ENCODE measurements around the gene GZF1. TPM values are rescaled to one million over a fixed set of nuclear protein-coding genes. Genes with fewer than 3 reads are reported as not detected.

The GZF1 gene
- total and polyA plus RNA-seq, 3 experiments from 2014 or later = 3.8 to 12.5 (median 11.9) TPM

GRCh38 chr20:23391707-23392310 is 29.8 kb downstream of the GZF1 start:
- H3K27ac Mint-ChIP-seq = peak overlapping the region in 2 of 8 donors; percentile 56 to 63
- no peak overlapping the region for H3K4me3 Mint-ChIP-seq
- Histone ChIP-seq H3K9me3 (ENCODE audit: low read length) (no peaks in the 10 kb centered on the region), H3K36me3 (ENCODE audit: insufficient read depth, low read length) (peaks cover 21% of the 10 kb centered on the region), H3K27me3 (ENCODE audit: insufficient read depth, low read length, poor library complexity, severe bottlenecking) (no peaks in the 10 kb centered on the region), H3K4me3 (ENCODE audit: low read length) (no peak overlapping the region), H3K27ac (ENCODE audit: low read depth, low read length) (no peak overlapping the region), H3K4me1 (ENCODE audit: insufficient read depth, low read length) (no peaks in the 10 kb centered on the region)
- POLR2A ChIA-PET = interaction anchor here (0.7 kb wide), 1 partner anchor 1832 kb away, joined by 3 read pairs; no protein-coding TSS in a partner anchor
- H3K36me3 Mint-ChIP-seq = peaks cover 7 to 82% (median 33%) of the 10 kb centered on the region in 3 donors
- H3K9me3 Mint-ChIP-seq = no peaks in the 10 kb centered on the region
- no peaks in the 10 kb centered on the region for H3K27me3 Mint-ChIP-seq
- CTCF ChIA-PET = interaction anchor here (1.6 kb wide), 1 partner anchor 11 kb away, joined by 7 read pairs; no protein-coding TSS in a partner anchor
- peaks cover 0 to 10% (median 3%) of the 10 kb centered on the region in 3 donors for H3K4me1 Mint-ChIP-seq
- no peak for DNase-seq

- Mint-ChIP-seq H3K27me3 (no peaks in the 10 kb centered on the region), H3K27ac (peak overlapping the region in 1 of 8 donors; percentile 58), H3K9me3 (no peaks in the 10 kb centered on the region), H3K4me3 (no peak overlapping the region), H3K4me1 (peaks cover 8 to 16% (median 11%) of the 10 kb centered on the region in 3 donors), H3K36me3 (peaks cover 7 to 81% (median 28%) of the 10 kb centered on the region in 3 donors)
- H3K4me3 ChIP-seq (ENCODE audit: low read length) = no peak overlapping the region
- no peaks in the 10 kb centered on the region for H3K9me3 ChIP-seq (ENCODE audit: low read length)
- DNase-seq = no peak
- CTCF ChIA-PET = interaction anchor here (0.9 kb wide), 1 partner anchor 9 kb away, joined by 3 read pairs; no protein-coding TSS in a partner anchor
- H3K27me3 ChIP-seq (ENCODE audit: insufficient read depth, low read length, poor library complexity, severe bottlenecking) = no peaks in the 10 kb centered on the region
- H3K36me3 ChIP-seq (ENCODE audit: insufficient read depth, low read length) = peaks cover 21% of the 10 kb centered on the region
- no peak overlapping the region for H3K27ac ChIP-seq (ENCODE audit: low read depth, low read length)
- H3K4me1 ChIP-seq (ENCODE audit: insufficient read depth, low read length) = no peaks in the 10 kb centered on the region
- POLR2A ChIA-PET = no interaction called here
Measured at GRCh38 chr20:23393996-23394775, 32.2 kb downstream of the GZF1 start.

GRCh38 chr20:23396950-23397627 is 35.1 kb downstream of the GZF1 start:
- H3K27ac ChIP-seq (ENCODE audit: low read depth, low read length) = no peak overlapping the region
- POLR2A ChIA-PET = no interaction called here
- Mint-ChIP-seq H3K27me3 (no peaks in the 10 kb centered on the region), H3K4me3 (no peak overlapping the region), H3K27ac (peak overlapping the region in 2 of 8 donors; percentile 42 to 54), H3K36me3 (peaks cover 7 to 75% (median 30%) of the 10 kb centered on the region in 3 donors), H3K4me1 (peaks cover 14 to 32% (median 26%) of the 10 kb centered on the region in 3 donors), H3K9me3 (no peaks in the 10 kb centered on the region)
- no peak overlapping the region for H3K4me3 ChIP-seq (ENCODE audit: low read length)
- CTCF ChIA-PET = interaction anchor here (0.6 kb wide), 1 partner anchor 20 kb away, joined by 3 read pairs; no protein-coding TSS in a partner anchor
- no peaks in the 10 kb centered on the region for H3K9me3 ChIP-seq (ENCODE audit: low read length)
- DNase-seq = no peak
- peaks cover 21% of the 10 kb centered on the region for H3K36me3 ChIP-seq (ENCODE audit: insufficient read depth, low read length)
- H3K27me3 ChIP-seq (ENCODE audit: insufficient read depth, low read length, poor library complexity, severe bottlenecking) = no peaks in the 10 kb centered on the region
- H3K4me1 ChIP-seq (ENCODE audit: insufficient read depth, low read length) = no peaks in the 10 kb centered on the region

- DNase-seq = no peak
- CTCF ChIA-PET = interaction anchor here (0.6 to 1.1 kb wide), 2 partner anchors 19 to 23 kb away, joined by 3 read pairs; no protein-coding TSS in a partner anchor
- Mint-ChIP-seq H3K4me3 (no peak overlapping the region), H3K9me3 (no peaks in the 10 kb centered on the region), H3K27me3 (no peaks in the 10 kb centered on the region), H3K36me3 (peaks cover 7 to 79% (median 27%) of the 10 kb centered on the region in 3 donors), H3K27ac (peak overlapping the region in 3 of 8 donors; percentile 70 to 78 (median 77)), H3K4me1 (peaks cover 16 to 32% (median 29%) of the 10 kb centered on the region in 3 donors)
- H3K27ac ChIP-seq (ENCODE audit: low read depth, low read length) = no peak overlapping the region
- no peak overlapping the region for H3K4me3 ChIP-seq (ENCODE audit: low read length)
- H3K36me3 ChIP-seq (ENCODE audit: insufficient read depth, low read length) = peaks cover 18% of the 10 kb centered on the region
- POLR2A ChIA-PET = no interaction called here
- no peaks in the 10 kb centered on the region for H3K27me3 ChIP-seq (ENCODE audit: insufficient read depth, low read length, poor library complexity, severe bottlenecking)
- no peaks in the 10 kb centered on the region for H3K4me1 ChIP-seq (ENCODE audit: insufficient read depth, low read length)
- no peaks in the 10 kb centered on the region for H3K9me3 ChIP-seq (ENCODE audit: low read length)
Measured at GRCh38 chr20:23397961-23398360, 36.0 kb downstream of the GZF1 start.

GRCh38 chr20:23399568-23400241 is 37.7 kb downstream of the GZF1 start:
- Mint-ChIP-seq H3K27me3 (no peaks in the 10 kb centered on the region), H3K36me3 (peaks cover 0 to 66% (median 13%) of the 10 kb centered on the region in 3 donors), H3K4me1 (peaks cover 20 to 35% (median 32%) of the 10 kb centered on the region in 3 donors), H3K27ac (peak overlapping the region; percentile 2 to 43 (median 15)), H3K4me3 (peak overlapping the region in 1 of 7 donors; percentile 69), H3K9me3 (no peaks in the 10 kb centered on the region)
- Histone ChIP-seq H3K4me1 (ENCODE audit: insufficient read depth, low read length) (no peaks in the 10 kb centered on the region), H3K9me3 (ENCODE audit: low read length) (no peaks in the 10 kb centered on the region), H3K27me3 (ENCODE audit: insufficient read depth, low read length, poor library complexity, severe bottlenecking) (no peaks in the 10 kb centered on the region), H3K27ac (ENCODE audit: low read depth, low read length) (no peak overlapping the region), H3K36me3 (ENCODE audit: insufficient read depth, low read length) (peaks cover 1% of the 10 kb centered on the region), H3K4me3 (ENCODE audit: low read length) (no peak overlapping the region)
- ChIA-PET POLR2A (no interaction called here), CTCF (interaction anchor here (0.8 kb wide), 1 partner anchor 50 kb away, joined by 3 read pairs; no protein-coding TSS in a partner anchor)
- DNase-seq = no peak

GRCh38 chr20:23401051-23401450 is 39.1 kb downstream of the GZF1 start:
- H3K27ac Mint-ChIP-seq = peak overlapping the region in 1 of 8 donors; percentile 85
- no peaks in the 10 kb centered on the region for H3K27me3 Mint-ChIP-seq
- Histone ChIP-seq H3K9me3 (ENCODE audit: low read length) (no peaks in the 10 kb centered on the region), H3K36me3 (ENCODE audit: insufficient read depth, low read length) (no peaks in the 10 kb centered on the region), H3K27me3 (ENCODE audit: insufficient read depth, low read length, poor library complexity, severe bottlenecking) (no peaks in the 10 kb centered on the region), H3K4me3 (ENCODE audit: low read length) (no peak overlapping the region), H3K27ac (ENCODE audit: low read depth, low read length) (no peak overlapping the region), H3K4me1 (ENCODE audit: insufficient read depth, low read length) (no peaks in the 10 kb centered on the region)
- no peak for DNase-seq
- POLR2A ChIA-PET = no interaction called here
- no peak overlapping the region for H3K4me3 Mint-ChIP-seq
- peaks cover 22 to 42% (median 39%) of the 10 kb centered on the region in 3 donors for H3K4me1 Mint-ChIP-seq
- peaks cover 0 to 55% (median 10%) of the 10 kb centered on the region in 3 donors for H3K36me3 Mint-ChIP-seq
- CTCF ChIA-PET = no interaction called here
- H3K9me3 Mint-ChIP-seq = no peaks in the 10 kb centered on the region

GRCh38 chr20:23403751-23404150 is 41.8 kb downstream of the GZF1 start:
- Mint-ChIP-seq H3K27ac (peak overlapping the region in 1 of 8 donors; percentile 33), H3K4me1 (peaks cover 34 to 57% (median 49%) of the 10 kb centered on the region in 3 donors), H3K9me3 (no peaks in the 10 kb centered on the region), H3K36me3 (peaks cover 0 to 38% (median 6%) of the 10 kb centered on the region in 3 donors), H3K4me3 (no peak overlapping the region), H3K27me3 (no peaks in the 10 kb centered on the region)
- ChIA-PET POLR2A (no interaction called here), CTCF (interaction anchor here (1.0 to 2.6 kb wide), 2 partner anchors 9 to 38 kb away, joined by 3 to 7 read pairs; no protein-coding TSS in a partner anchor)
- H3K27me3 ChIP-seq (ENCODE audit: insufficient read depth, low read length, poor library complexity, severe bottlenecking) = no peaks in the 10 kb centered on the region
- H3K4me3 ChIP-seq (ENCODE audit: low read length) = no peak overlapping the region
- no peak overlapping the region for H3K27ac ChIP-seq (ENCODE audit: low read depth, low read length)
- no peaks in the 10 kb centered on the region for H3K4me1 ChIP-seq (ENCODE audit: insufficient read depth, low read length)
- no peaks in the 10 kb centered on the region for H3K36me3 ChIP-seq (ENCODE audit: insufficient read depth, low read length)
- no peaks in the 10 kb centered on the region for H3K9me3 ChIP-seq (ENCODE audit: low read length)
- DNase-seq = no peak

Measured in CD8-positive, alpha-beta memory T cell (primary cell).